ENCODE measurements around the gene MEF2B.
"Not testable (repeated sequence)": the region's sequence is repeated elsewhere in the genome, so short reads cannot be mapped to it uniquely, and the experiment has no call there.

The MEF2B gene

DNA sequence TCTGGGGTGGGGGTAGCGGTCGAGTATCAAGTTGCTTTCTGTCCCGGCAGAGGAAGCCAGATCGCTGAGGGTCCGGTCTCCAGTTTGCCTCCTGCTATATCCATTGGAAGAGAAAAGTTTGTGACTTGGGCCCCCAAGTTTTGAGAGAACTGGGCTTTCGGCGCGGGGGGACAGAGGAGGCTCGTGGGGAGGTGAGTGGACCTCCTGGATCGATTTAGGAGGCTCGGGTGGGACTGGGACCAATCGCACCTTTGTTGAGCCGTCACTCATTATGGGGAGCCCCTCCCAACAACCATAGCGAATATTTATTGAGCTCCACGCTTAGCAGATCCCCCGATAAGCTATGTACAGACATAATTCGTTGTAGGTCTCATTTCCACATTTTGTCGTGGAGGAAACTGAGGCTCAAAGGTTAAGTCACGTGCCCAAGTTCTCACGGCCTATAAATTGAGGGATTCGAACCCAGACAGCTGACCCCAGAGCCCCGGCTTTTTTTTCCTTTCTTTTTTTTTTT is 22.9 kb upstream of the MEF2B start:
- no peak for DNase-seq (ENCODE audit: low read depth in 2 of 2)

GRCh38 chr19:19192078-19192882 is 22.2 kb upstream of the MEF2B start, which contains the start of the genes BORCS8 and RFXANK:
Gene BORCS8, minus strand, starts transcription at chr19:19192152. Its CDS starts 35 bp downstream, at chr19:19192117.
Gene RFXANK, plus strand, starts transcription at chr19:19192258. Its CDS starts 1,689 bp downstream, at chr19:19193947.
- peak; percentile 97 to 99 for DNase-seq (ENCODE audit: low read depth in 2 of 2)

DNA sequence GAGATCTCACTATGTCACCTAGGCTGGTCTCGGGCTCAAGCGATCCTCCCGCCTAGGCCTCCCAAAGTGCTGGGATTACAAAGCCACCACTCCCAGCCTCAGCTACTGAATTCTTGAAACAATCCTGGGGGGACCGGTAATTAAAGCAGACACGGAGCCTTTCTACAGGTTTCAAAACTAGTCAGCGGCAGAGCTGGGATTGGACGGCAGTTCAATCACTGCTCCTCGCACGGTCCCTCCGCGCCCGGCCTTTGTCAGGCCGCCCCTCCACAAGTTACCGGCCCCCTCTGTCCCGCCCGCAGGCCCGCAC is 21.7 kb upstream of the MEF2B start:
- DNase-seq (ENCODE audit: low read depth in 2 of 2) = no peak

DNA sequence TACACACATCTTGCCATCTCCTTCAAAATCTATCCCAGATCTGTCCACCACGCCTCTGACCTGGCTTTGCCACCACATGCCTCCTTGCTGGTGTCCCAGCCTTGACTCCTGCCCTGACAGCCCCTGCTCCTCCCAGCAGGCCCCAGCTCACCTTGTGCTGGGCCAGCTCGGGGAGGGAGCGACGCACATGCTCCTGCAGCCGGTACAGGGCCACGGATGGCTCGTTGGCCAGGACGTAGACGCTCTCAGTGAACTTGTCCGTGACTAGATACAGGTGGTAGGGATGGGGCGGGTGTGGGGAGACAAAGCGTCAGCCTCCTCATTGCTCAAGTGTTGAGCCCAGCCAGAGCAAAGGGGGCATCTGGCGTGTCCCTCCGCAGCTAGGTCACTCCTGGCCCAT is 16.7 kb upstream of the MEF2B start:
- DNase-seq (ENCODE audit: low read depth in 2 of 2) = no peak

GRCh38 chr19:19185853-19186740 is 16.0 kb upstream of the MEF2B start:
- DNase-seq (ENCODE audit: low read depth in 2 of 2) = peak; percentile 42 to 59

DNA sequence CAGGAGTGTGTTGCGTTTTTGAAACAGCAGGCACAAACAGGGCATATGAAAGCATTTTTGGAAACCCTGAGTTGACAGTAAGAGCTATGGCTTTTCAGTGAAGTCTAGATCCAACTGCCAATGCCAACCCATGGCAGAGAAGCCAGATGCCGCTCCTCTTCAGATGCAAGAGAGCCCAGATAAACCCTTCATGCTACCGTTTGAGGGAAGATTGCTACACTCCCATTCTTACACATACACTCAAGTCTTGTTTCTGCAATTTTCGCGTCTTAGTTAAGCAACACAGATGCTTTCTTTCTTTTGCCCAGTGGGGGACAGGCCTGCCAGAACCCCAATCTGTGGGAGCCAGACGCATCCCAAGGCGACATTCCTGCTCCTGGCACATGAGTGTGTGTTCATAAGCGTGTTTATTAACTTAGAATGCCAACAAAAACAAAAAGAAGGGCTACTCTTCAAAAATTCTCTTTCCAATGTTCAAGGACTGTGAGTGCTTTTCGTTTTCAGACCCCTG is 11.5 kb upstream of the MEF2B start:
- DNase-seq (ENCODE audit: low read depth in 2 of 2) = no peak

DNA sequence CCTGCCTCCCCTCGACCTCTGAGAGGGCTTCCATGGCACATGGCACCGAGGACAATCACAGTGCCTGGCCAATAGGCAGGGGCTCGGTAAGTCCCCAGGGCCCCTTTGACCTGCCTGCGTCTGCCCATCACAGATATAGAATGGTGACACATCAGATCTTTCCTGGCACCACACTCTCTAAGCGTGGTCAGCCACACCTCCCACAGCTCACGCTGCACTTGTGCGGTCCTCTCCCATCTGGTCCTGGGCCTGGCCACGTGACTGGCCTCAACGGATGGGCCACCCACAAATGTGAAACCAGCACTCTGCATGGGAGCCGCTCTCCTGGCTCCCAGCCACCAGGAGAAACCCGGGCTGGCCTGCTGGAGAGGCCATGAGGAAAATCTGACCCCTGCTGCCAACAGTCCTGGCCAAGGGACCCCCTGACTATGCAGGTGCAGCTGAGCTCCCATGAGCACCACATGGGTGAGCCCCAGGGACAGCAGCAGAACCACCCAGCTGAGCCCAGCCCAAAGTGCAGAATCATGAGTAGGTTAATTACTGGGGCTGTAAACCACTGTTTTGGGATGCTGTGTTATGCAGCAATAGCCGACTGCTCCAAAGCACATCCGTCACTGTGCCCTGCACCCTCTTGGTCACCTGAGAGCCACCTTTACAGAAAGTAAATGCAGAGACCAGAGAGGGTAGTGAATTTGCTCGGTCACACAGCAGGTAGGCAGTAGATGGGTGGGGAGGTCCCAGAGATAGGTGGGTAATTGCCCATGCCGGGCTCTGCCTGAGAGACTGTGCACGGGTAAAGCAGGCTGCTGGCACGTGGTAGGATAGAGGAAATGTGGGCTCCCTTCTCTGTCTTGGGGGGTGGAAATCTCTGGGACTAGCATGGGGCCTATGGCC is 9.7 kb upstream of the MEF2B start:
- DNase-seq (ENCODE audit: low read depth in 2 of 2) = no peak

DNA sequence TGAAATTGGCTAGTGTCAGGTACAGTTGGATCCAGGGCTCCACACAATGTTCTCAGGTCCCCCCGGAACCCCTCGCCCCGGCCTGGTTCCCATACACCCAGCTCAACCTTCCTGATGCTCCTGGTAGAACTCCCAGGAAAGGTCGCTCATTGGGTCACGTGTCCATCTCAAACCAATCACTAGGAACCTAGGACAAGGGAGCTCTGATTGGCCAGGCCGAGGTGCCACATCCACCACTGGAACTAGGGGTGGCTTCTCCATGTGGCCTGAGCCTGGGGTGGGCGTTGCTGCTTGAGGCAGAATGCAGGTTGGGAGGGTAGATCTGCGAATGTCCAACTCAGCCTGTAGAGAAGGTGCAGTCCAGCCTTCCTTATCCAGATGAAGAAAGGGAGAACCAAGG is 6.9 kb upstream of the MEF2B start:
- no peak for DNase-seq (ENCODE audit: low read depth in 2 of 2)

DNA sequence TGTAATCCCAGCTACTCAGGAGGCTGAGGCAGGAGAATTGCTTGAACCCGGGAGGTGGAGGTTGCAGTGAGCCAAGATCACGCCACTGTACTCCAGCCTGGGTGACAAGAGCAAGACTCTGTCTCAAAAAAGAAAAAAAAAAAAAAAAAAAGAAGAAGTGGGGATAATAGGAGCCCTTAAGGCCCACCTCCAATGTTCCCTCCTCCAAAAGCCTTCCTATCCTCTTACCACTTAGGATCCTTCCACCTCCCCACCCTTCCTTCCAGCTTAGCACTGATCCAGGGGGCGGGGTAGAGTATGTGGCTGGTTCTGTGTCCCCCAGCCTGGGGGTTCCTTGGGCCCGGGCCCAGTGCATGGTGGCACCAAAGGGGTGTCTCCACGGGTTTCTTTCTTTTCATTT is 3.2 kb upstream of the MEF2B start:
- not testable (repeated sequence) for DNase-seq (ENCODE audit: low read depth in 2 of 2)

DNA sequence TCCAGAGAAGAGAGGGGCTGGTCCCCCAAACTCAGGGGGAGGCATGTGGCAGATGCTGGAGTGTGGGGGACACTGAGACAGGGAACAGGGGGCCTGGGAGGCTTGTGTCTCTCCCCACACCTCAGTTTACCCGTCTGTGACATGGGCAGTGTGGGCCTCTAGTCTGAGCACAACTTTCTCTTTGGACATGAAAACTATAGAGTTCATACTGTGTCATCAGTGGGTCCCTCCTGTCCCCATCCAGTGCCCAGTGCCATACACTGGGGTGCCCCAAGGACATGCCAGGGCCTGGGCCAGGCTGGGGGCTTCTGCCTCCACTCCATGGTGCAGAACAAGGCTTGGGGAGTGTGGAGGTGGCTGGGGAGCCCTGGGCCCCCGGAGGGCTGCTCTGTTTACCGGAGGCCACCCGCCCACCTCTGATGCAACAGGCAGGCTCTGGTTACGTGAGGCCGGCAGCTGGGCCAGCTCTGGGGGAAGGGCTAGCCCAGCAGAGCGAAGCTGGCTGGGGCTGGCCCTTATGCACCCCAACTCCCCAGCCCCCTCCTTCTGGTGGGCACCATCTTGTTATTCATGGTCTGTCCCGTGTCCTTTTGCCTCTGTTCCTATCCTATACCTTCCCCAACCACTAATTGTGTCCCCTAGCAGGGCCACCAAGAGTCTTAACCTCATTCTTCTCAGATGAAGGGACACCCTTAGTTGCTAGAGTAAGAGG is 1.9 kb upstream of the MEF2B start:
- DNase-seq (ENCODE audit: low read depth in 2 of 2) = no peak

- DNase-seq (ENCODE audit: low read depth in 2 of 2) = no peak
These were observed 1.0 kb upstream of the MEF2B start for GRCh38 chr19:19170873-19171672.

DNA sequence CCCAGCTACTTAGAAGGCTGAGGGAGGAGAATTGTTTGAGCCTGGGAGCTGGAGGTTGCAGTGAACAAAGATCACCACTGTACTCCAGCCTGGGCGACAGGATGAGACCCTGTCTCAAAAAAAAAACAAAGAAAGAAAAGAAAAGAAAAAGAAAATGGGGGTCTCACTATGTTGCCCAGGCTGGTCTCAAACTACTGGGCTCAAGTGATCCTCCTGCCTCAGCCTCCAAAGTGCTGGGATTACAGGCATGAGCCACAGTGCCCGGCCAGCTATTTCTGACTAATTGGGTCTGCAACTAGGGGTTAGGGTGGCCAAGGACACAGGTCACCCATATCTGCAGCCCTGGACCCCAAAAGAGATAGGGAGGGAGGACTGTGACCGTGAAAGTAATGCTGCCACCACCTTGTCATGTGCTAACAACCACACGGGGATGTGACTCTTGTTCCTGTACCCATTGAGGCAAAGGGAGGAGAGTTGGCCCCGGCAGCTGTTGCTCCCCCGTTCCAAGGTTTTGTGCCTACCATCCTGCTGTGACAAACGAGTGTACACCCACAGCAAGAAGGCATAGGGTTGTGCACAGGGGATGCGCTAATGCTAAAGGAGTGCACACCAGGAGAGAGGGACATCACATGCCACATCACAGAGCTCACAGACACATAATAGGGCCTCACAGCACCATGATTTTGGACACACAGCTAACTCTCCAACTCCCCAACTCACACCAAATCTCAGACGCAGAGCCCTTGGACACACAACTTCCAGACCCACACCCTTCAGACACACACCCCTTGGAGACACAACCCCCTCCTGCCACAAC is 619 bp downstream of the MEF2B start:
- no peak for DNase-seq (ENCODE audit: low read depth in 2 of 2)

- no peak for DNase-seq (ENCODE audit: low read depth in 2 of 2)
These were observed 2.5 kb downstream of the MEF2B start for GRCh38 chr19:19167612-19168011.

- no peak for DNase-seq (ENCODE audit: low read depth in 2 of 2)
These were observed 4.7 kb downstream of the MEF2B start for GRCh38 chr19:19165396-19165795.

- no peak for DNase-seq (ENCODE audit: low read depth in 2 of 2)
These were observed 7.6 kb downstream of the MEF2B start for GRCh38 chr19:19162495-19162894.

- no peak for DNase-seq (ENCODE audit: low read depth in 2 of 2)
These were observed 9.5 kb downstream of the MEF2B start for GRCh38 chr19:19160461-19161035.

- DNase-seq (ENCODE audit: low read depth in 2 of 2) = no peak
These were observed 10.5 kb downstream of the MEF2B start for GRCh38 chr19:19159534-19159933.

GRCh38 chr19:19157808-19158207 is 12.3 kb downstream of the MEF2B start:
- DNase-seq (ENCODE audit: low read depth in 2 of 2) = no peak

Data from stimulated activated CD4-positive, alpha-beta T cell treated with anti-CD3 and anti-CD28 coated beads, Interleukin-4, amount 100 ng/mL, for 48 hours (primary cell).